H1 (cell line): ENCODE measurements around the gene DENND4C. TPM values are rescaled to one million over a fixed set of nuclear protein-coding genes. Genes with fewer than 3 reads are reported as not detected.

ENCODE experiments used
- CTCF ChIA-PET: fragments of 300-600 bp; sonication (Branson Sonifier 250); formaldehyde crosslinking; loops from one replicate; lab custom pipeline; 2021; ENCODE audit not compliant: partially characterized antibody; lab: Charles Lee
- POLR2A ChIA-PET: fragments of 300-600 bp; sonication (Branson Sonifier 250); formaldehyde crosslinking; loops from one replicate; lab custom pipeline; 2021; ENCODE audit warnings: inconsistent platforms; ENCODE audit not compliant: partially characterized antibody; lab: Charles Lee
- DNase-seq, 2 experiments: peaks; one replicate each; pipeline versions ENCODE4 v3.0.0 to v3.0.0-alpha.2; 2010 to 2022; ENCODE audit warnings: low spot score in 2 of 2, low read depth in 1 of 2, mixed read lengths in 1 of 2
- FAIRE-seq: peaks from 2 replicates; lab custom pipeline; 2011; peaks lifted over from hg19 to GRCh38; lab: Jason Lieb, UNC
- H2AFZ ChIP-seq: 2 replicates; pipeline ENCODE4 v1.8.1; 2012; ENCODE audit warnings: low read length, inconsistent platforms
- H2AK5ac ChIP-seq: 2 replicates; pipeline ENCODE4 v1.6.1; 2013; ENCODE audit warnings: low read depth, low read length
- H2BK120ac ChIP-seq: replicated peaks from 2 replicates; pipeline ENCODE3; 2013; ENCODE audit warnings: low read depth, low read length, inconsistent platforms
- H2BK12ac ChIP-seq: 2 replicates; pipeline ENCODE4 v1.6.1; 2013; ENCODE audit warnings: low read depth, low read length
- H2BK15ac ChIP-seq: 2 replicates; pipeline ENCODE4 v1.6.1; 2013; ENCODE audit warnings: low read length
- H2BK20ac ChIP-seq: 2 replicates; pipeline ENCODE4 v1.6.1; 2013; ENCODE audit warnings: low read length
- H2BK5ac ChIP-seq: 2 replicates; pipeline ENCODE4 v1.6.1; 2013; ENCODE audit warnings: low read depth, low read length
- H3K14ac ChIP-seq: 2 replicates; pipeline ENCODE4 v1.6.1; 2013; ENCODE audit warnings: inconsistent platforms; ENCODE audit not compliant: insufficient read length
- H3K18ac ChIP-seq: 2 replicates; pipeline ENCODE4 v1.6.1; 2013; ENCODE audit warnings: low read length; ENCODE audit errors: extremely low read depth
- H3K23ac ChIP-seq: 2 replicates; pipeline ENCODE4 v1.6.1; 2013; ENCODE audit warnings: inconsistent platforms; ENCODE audit not compliant: insufficient read length
- H3K23me2 ChIP-seq: 2 replicates; pipeline ENCODE4 v1.6.1; 2013; ENCODE audit warnings: low read depth, low read length
- H3K27ac ChIP-seq: 2 replicates; pipeline ENCODE4 v1.6.1; 2011; ENCODE audit warnings: low read depth, low read length, inconsistent platforms
- H3K27me3 ChIP-seq, 4 experiments: replicated peaks in 1 of 4; 1 replicate in 1 of 4; 2 replicates in 3 of 4; pipeline versions ENCODE4 v1.6.1 to v1.8.1; 2011 to 2013; ENCODE audit warnings: low read length in 3 of 4, mild to moderate bottlenecking in 3 of 4, inconsistent platforms in 2 of 4, mixed read lengths in 2 of 4, moderate library complexity in 1 of 4; ENCODE audit not compliant: control insufficient read depth in 3 of 4, insufficient read depth in 3 of 4; ENCODE audit errors: extremely low read depth in 1 of 4
- H3K36me3 ChIP-seq, 4 experiments: 2 replicates each; pipeline versions ENCODE4 v1.6.1 to v1.8.1; 2011 to 2013; ENCODE audit warnings: mild to moderate bottlenecking in 4 of 4, low read length in 3 of 4, moderate library complexity in 2 of 4, control low read depth in 1 of 4, inconsistent platforms in 1 of 4; ENCODE audit not compliant: insufficient read depth in 4 of 4, control insufficient read depth in 2 of 4
- H3K4ac ChIP-seq: replicated peaks from 2 replicates; pipeline ENCODE3; 2013; ENCODE audit warnings: low read length, low read depth, mixed read lengths, inconsistent platforms; ENCODE audit not compliant: insufficient read length
- H3K4me1 ChIP-seq, 4 experiments: replicated peaks in 1 of 4; 1 replicate in 1 of 4; 2 replicates in 3 of 4; pipeline versions ENCODE4 v1.6.1 to v1.8.1; 2011 to 2013; ENCODE audit warnings: low read length in 3 of 4, inconsistent platforms in 2 of 4, mixed read lengths in 1 of 4; ENCODE audit not compliant: insufficient read depth in 4 of 4, control insufficient read depth in 3 of 4
- H3K4me2 ChIP-seq, 2 experiments: 2 replicates each; pipeline versions ENCODE4 v1.6.1 to v1.8.1; 2011 to 2013; ENCODE audit warnings: low read depth in 2 of 2, low read length in 2 of 2, control low read depth in 1 of 2, inconsistent platforms in 1 of 2, mild to moderate bottlenecking in 1 of 2; ENCODE audit not compliant: insufficient read depth in 1 of 2
- H3K4me3 ChIP-seq, 4 experiments: fragments of 200-600, 300-600 bp in 1 of 4; sonication (generic), shearing (Covaris generic), sonication (Bioruptor Twin) in 1 of 4; 2 replicates each; pipeline versions ENCODE4 v1.5.1 to v1.8.1; 2011 to 2016; ENCODE audit warnings: low read length in 4 of 4, low read depth in 3 of 4, control low read depth in 2 of 4, inconsistent platforms in 2 of 4, mild to moderate bottlenecking in 2 of 4, mixed read lengths in 1 of 4, moderate library complexity in 1 of 4; ENCODE audit not compliant: insufficient read depth in 2 of 4; ENCODE audit errors: extremely low read depth in 1 of 4
- H3K56ac ChIP-seq: replicated peaks from 2 replicates; pipeline ENCODE3; 2013; ENCODE audit warnings: low read depth, mild to moderate bottlenecking, mixed read lengths, low read length, inconsistent platforms; ENCODE audit not compliant: insufficient read length
- H3K79me1 ChIP-seq: 2 replicates; pipeline ENCODE4 v1.6.1; 2013; ENCODE audit warnings: low read depth, low read length, control low read depth
- H3K79me2 ChIP-seq, 2 experiments: 2 replicates each; pipeline versions ENCODE4 v1.6.1 to v1.8.1; 2012 to 2013; ENCODE audit warnings: low read length in 2 of 2, mild to moderate bottlenecking in 2 of 2, inconsistent platforms in 1 of 2; ENCODE audit not compliant: insufficient read depth in 2 of 2, control insufficient read depth in 1 of 2
- H3K9ac ChIP-seq, 4 experiments: replicated peaks in 1 of 4; 1 replicate in 1 of 4; 2 replicates in 3 of 4; pipeline versions ENCODE4 v1.6.1 to v1.8.1; 2011 to 2013; ENCODE audit warnings: low read depth in 3 of 4, low read length in 3 of 4, control low read depth in 2 of 4, mild to moderate bottlenecking in 2 of 4, moderate library complexity in 2 of 4, inconsistent platforms in 1 of 4; ENCODE audit errors: extremely low read depth in 1 of 4
- H3K9me3 ChIP-seq, 2 experiments: 2 replicates each; pipeline versions ENCODE4 v1.6.1 to v1.8.1; 2012 to 2013; ENCODE audit warnings: mild to moderate bottlenecking in 2 of 2, moderate library complexity in 2 of 2, control low read depth in 1 of 2, inconsistent platforms in 1 of 2, low read depth in 1 of 2, low read length in 1 of 2, mixed read lengths in 1 of 2; ENCODE audit not compliant: insufficient read depth in 2 of 2
- H4K20me1 ChIP-seq, 2 experiments: replicated peaks in 1 of 2; 2 replicates each; pipeline versions ENCODE3 to v1.8.1; 2011 to 2013; ENCODE audit warnings: inconsistent platforms in 2 of 2, low read length in 2 of 2, mild to moderate bottlenecking in 1 of 2; ENCODE audit not compliant: insufficient read depth in 2 of 2, control insufficient read depth in 1 of 2
- H4K5ac ChIP-seq: 2 replicates; pipeline ENCODE4 v1.6.1; 2013; ENCODE audit warnings: low read length, low read depth, mixed read lengths, inconsistent platforms; ENCODE audit not compliant: insufficient read length
- H4K8ac ChIP-seq: 2 replicates; pipeline ENCODE4 v1.8.0; 2013; ENCODE audit warnings: mild to moderate bottlenecking, moderate library complexity, low read length, inconsistent platforms; ENCODE audit not compliant: insufficient read depth; ENCODE audit errors: extremely low read depth
- H4K91ac ChIP-seq: replicated peaks from 2 replicates; pipeline ENCODE3; 2013; ENCODE audit warnings: low read length, mixed read lengths, inconsistent platforms; ENCODE audit not compliant: insufficient read length
- CBX5 ChIP-seq: fragments of 300-800, 300-1000 bp; sonication (generic); IDR thresholded peaks from 2 replicates; pipeline ENCODE4 v1.7.1; 2016; ENCODE audit warnings: antibody characterized with exemption, low read length, low read depth
- CREB1 ChIP-seq: IDR thresholded peaks from 2 replicates; pipeline ENCODE4 v1.6.1; 2012; ENCODE audit warnings: inconsistent platforms
- KDM4A ChIP-seq: IDR thresholded peaks from one replicate; pipeline ENCODE4 v1.7.1; 2012; ENCODE audit warnings: low read depth, mild to moderate bottlenecking, moderate library complexity, low read length, inconsistent platforms; ENCODE audit not compliant: severe bottlenecking
- PHF8 ChIP-seq: fragments of 200-600 bp; sonication (generic); conservative IDR thresholded peaks from 2 replicates; pipeline ENCODE4 v1.7.1; 2012; ENCODE audit warnings: low read depth, mild to moderate bottlenecking, inconsistent platforms, low read length, moderate library complexity
- RBBP5 ChIP-seq: IDR thresholded peaks from 2 replicates; pipeline ENCODE4 v1.7.1; 2012; ENCODE audit warnings: low read depth, mild to moderate bottlenecking, inconsistent platforms, low read length, moderate library complexity, borderline replicate concordance
- SUZ12 ChIP-seq: fragments of 200-600 bp; sonication (generic); IDR thresholded peaks from 2 replicates; pipeline ENCODE4 v1.6.1; 2012; ENCODE audit warnings: mild to moderate bottlenecking, inconsistent platforms, low read length, moderate library complexity, mixed read lengths
- TCF12 ChIP-seq: IDR thresholded peaks from 2 replicates; pipeline ENCODE4 v1.6.1; 2011; ENCODE audit warnings: low read depth, mild to moderate bottlenecking, low read length
- WGBS, 2 experiments: shearing (Covaris generic) in 1 of 2; methylation state at CpG; one replicate each; pipeline versions ENCODE4 v1.1.6 to v1.1.7; 2013 to 2015; ENCODE audit warnings: low lambda C conversion rate in 2 of 2, mixed read lengths in 2 of 2, inconsistent platforms in 1 of 2, low coverage in 1 of 2, missing lambda C conversion rate in 1 of 2; ENCODE audit not compliant: insufficient replicate concordance in 2 of 2, insufficient coverage in 1 of 2, insufficient read length in 1 of 2; ENCODE audit errors: extremely low coverage in 1 of 2, missing lambda C conversion rate in 1 of 2; 5-methylcytosine and 5-hydroxymethylcytosine counted together
- polyA plus RNA-seq, 7 experiments: library from polyadenylated mRNA; depleted of rRNA in 3 of 7; stranded (reverse) in 5 of 7; unstranded in 2 of 7; fragments of >200 nt in 5 of 7; fragments of 200-250 nt in 2 of 7; gene quantifications; 1 replicate in 5 of 7; 2 replicates in 1 of 7; 4 replicates in 1 of 7; pipeline versions ENCODE4 v1.2.1 to v1.2.3, GENCODE V29; 2011 to 2013; ENCODE audit warnings: missing spikeins in 2 of 7, mixed read lengths in 2 of 7
- total RNA-seq: library from RNA; stranded (reverse); fragmentation: NEBNext Ultra II Directional; extraction: Animal tissue kit (Norgen Biotek cat#: 25700); gene quantifications from 2 replicates; pipeline ENCODE4 v1.2.1, GENCODE V29; 2021

DENND4C gene
- total and polyA plus RNA-seq, 2 of the 8 experiments (the other 6 are each of a cell fraction or from before 2014, with no cell fraction given), result 6.9 to 18.9 TPM

DNA sequence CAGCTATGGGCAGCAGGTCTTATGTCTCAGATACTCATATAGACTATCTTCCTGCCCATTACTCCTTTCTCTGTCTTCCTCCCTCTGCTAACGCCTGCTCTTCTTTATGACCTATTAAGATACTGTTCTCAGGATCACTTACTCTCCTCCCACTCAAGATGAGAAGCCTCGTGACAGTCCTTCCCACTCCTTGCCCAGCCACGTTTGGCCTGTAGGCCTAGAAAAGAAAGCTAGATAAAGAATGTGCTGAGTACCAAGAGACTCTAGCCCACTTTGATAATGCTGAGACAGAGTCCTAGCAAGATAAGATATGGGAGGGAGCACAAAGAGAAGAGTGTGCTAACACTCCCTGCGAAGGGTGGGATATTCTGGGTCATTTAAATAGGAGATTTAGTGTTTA, 6.8 kb upstream of the DENND4C start:
- H3K4me3 ChIP-seq, result no peak overlapping the region
- H3K23me2 ChIP-seq, result no peaks in the 10 kb centered on the region
- H2BK120ac ChIP-seq, result no peak overlapping the region
- no peaks in the 10 kb centered on the region for H4K20me1 ChIP-seq
- no peak overlapping the region for H3K9ac ChIP-seq
- no peaks in the 10 kb centered on the region for H3K36me3 ChIP-seq
- ChIA-PET CTCF (interaction anchor here (1.3 to 1.6 kb wide), 2 partner anchors 21 to 50 kb away, joined by 5 to 6 read pairs; no protein-coding TSS in a partner anchor), POLR2A (interaction anchor here (1.4 to 1.6 kb wide), 2 partner anchors 29 to 155 kb away, joined by 3 to 4 read pairs; no protein-coding TSS in a partner anchor)
- H3K14ac ChIP-seq, result no peak overlapping the region
- H3K4ac ChIP-seq, result no peak overlapping the region
- H2AK5ac ChIP-seq, result no peak overlapping the region
- 89% methylated on average over 4 of the region's 4 CpGs; no CpG with 5 or more reads in 1 of the 2 experiments for WGBS, 2 experiments
- H3K4me1 ChIP-seq, result 0 out of 7 replicates have a peak, but pooled peaks cover 0 to 3% (median 0%) of the 10 kb centered on the region in 4 experiments
- H2BK20ac ChIP-seq, result no peak overlapping the region
- no peak overlapping the region for H4K5ac ChIP-seq
- no peak for DNase-seq
- H2BK15ac ChIP-seq, result no peak overlapping the region
- FAIRE-seq, result no peak
- H3K79me2 ChIP-seq, result no peaks in the 10 kb centered on the region
- TF ChIP-seq RBBP5 (no peak), KDM4A (no peak), TCF12 (no peak), SUZ12 (no peak), PHF8 (no peak), CREB1 (no peak), CBX5 (no peak)
- TF ChIP-seq, all 59 proteins: peak for 0
- no peak overlapping the region for H3K23ac ChIP-seq
- H3K4me2 ChIP-seq, result no peak overlapping the region
- H3K9me3 ChIP-seq, result no peaks in the 10 kb centered on the region
- no peak overlapping the region for H2AFZ ChIP-seq
- no peak overlapping the region for H3K27ac ChIP-seq
- no peak overlapping the region for H3K18ac ChIP-seq
- no peak overlapping the region for H2BK12ac ChIP-seq
- no peak overlapping the region for H4K8ac ChIP-seq
- H3K79me1 ChIP-seq, result no peaks in the 10 kb centered on the region
- no peak overlapping the region for H3K56ac ChIP-seq
- no peak overlapping the region for H2BK5ac ChIP-seq
- no peaks in the 10 kb centered on the region for H3K27me3 ChIP-seq
- H4K91ac ChIP-seq, result no peak overlapping the region
